Stimulated activated CD4-positive, alpha-beta T cell treated with anti-CD3 and anti-CD28 coated beads, Interleukin-1b, Interleukin-23, amount 100 ng/mL, for 24 hours (primary cell): ENCODE data around the gene RABAC1.
A peak's percentile ranks its signal among the peaks of the same experiment; 100 is the strongest.
"Not testable (repeated sequence)": the region's sequence is repeated elsewhere in the genome, so short reads cannot be mapped to it uniquely, and the experiment has no call there.

Source experiments
- DNase-seq, 4 experiments: peaks; one replicate each; pipeline ENCODE4 v3.0.0-alpha.2; 2020; ENCODE audit warnings: low read depth in 4 of 4, low spot score in 1 of 4

The RABAC1 gene

GRCh38 chr19:41959056-41960053 is at the start of gene RABAC1:
Gene RABAC1 (minus strand): TSS chr19:41959321. CDS start chr19:41959292, 29 bp downstream.
- DNase-seq: peak; percentile 68 to 89 (median 79)

GRCh38 chr19:42006569-42006968 is 47.4 kb upstream of the RABAC1 start:
- DNase-seq: no peak

GRCh38 chr19:42005504-42005903 is 46.4 kb upstream of the RABAC1 start:
- no peak for DNase-seq

GRCh38 chr19:42003506-42004294 is 44.6 kb upstream of the RABAC1 start:
- no peak for DNase-seq

- no peak for DNase-seq
These were observed 40.7 kb upstream of the RABAC1 start for GRCh38 chr19:41999878-42000208.

GRCh38 chr19:41999071-41999877 is 40.2 kb upstream of the RABAC1 start:
- no peak for DNase-seq

GRCh38 chr19:41998246-41999020 is 39.3 kb upstream of the RABAC1 start:
- DNase-seq: peak in 2 of 4 experiments; percentile 33 to 54

GRCh38 chr19:41997851-41998229 is 38.7 kb upstream of the RABAC1 start:
- DNase-seq: no peak

- DNase-seq: peak in 1 of 4 experiments; percentile 20
These were observed 38.2 kb upstream of the RABAC1 start for GRCh38 chr19:41997121-41997850.

GRCh38 chr19:41995959-41996797 is 37.1 kb upstream of the RABAC1 start:
- DNase-seq: no peak

GRCh38 chr19:41994994-41995958 is 36.2 kb upstream of the RABAC1 start:
- DNase-seq: no peak

GRCh38 chr19:41994521-41994971 is 35.4 kb upstream of the RABAC1 start:
- DNase-seq: no peak

- peak in 3 of 4 experiments; percentile 25 to 54 (median 34) for DNase-seq
These were observed 34.7 kb upstream of the RABAC1 start, which contains the start of gene ATP1A3 for GRCh38 chr19:41993612-41994483. Gene ATP1A3 (minus strand): TSS chr19:41994230. CDS start chr19:41994076, 154 bp downstream.

- not testable (repeated sequence) for DNase-seq
These were observed 32.9 kb upstream of the RABAC1 start for GRCh38 chr19:41991925-41992569.

GRCh38 chr19:41991025-41991424 is 31.9 kb upstream of the RABAC1 start:
- DNase-seq: no peak

GRCh38 chr19:41990615-41991014 is 31.5 kb upstream of the RABAC1 start:
- DNase-seq: no peak
